Stomach smooth muscle (tissue), 2 donors: Measurements from ENCODE around the gene KDM4B.
"Not testable (repeated sequence)": the region's sequence is repeated elsewhere in the genome, so short reads cannot be mapped to it uniquely, and the experiment has no call there.

ENCODE experiments used
- H3K27ac ChIP-seq: one replicate; pipeline ENCODE4 v1.7.0; 2013; ENCODE audit warnings: mild to moderate bottlenecking, low read length, inconsistent platforms
- H3K27me3 ChIP-seq, 2 donors: one replicate each; pipeline ENCODE4 v1.7.0; 2013; ENCODE audit warnings: low read length in 2 of 2; ENCODE audit not compliant: insufficient read depth in 2 of 2, control insufficient read depth in 1 of 2
- H3K36me3 ChIP-seq, 2 donors: one replicate each; pipeline ENCODE4 v1.7.0; 2013; ENCODE audit warnings: low read length in 2 of 2; ENCODE audit not compliant: control insufficient read depth in 2 of 2, insufficient read depth in 2 of 2
- H3K4me1 ChIP-seq: one replicate; pipeline ENCODE4 v1.7.0; 2013; ENCODE audit warnings: low read length; ENCODE audit not compliant: control insufficient read depth, insufficient read depth
- H3K4me3 ChIP-seq, 2 donors: one replicate each; pipeline ENCODE4 v1.7.0; 2013; ENCODE audit warnings: low read length in 2 of 2
- H3K9ac ChIP-seq, 2 donors: one replicate each; pipeline ENCODE4 v1.7.0; 2013; ENCODE audit warnings: low read length in 2 of 2, mild to moderate bottlenecking in 1 of 2
- H3K9me3 ChIP-seq, 2 donors: one replicate each; pipeline ENCODE4 v1.7.0; 2013; ENCODE audit warnings: low read length in 2 of 2; ENCODE audit not compliant: control insufficient read depth in 2 of 2
- donor health status: healthy.
- donor health status: Pancreatic carcinoma.

KDM4B gene

DNA sequence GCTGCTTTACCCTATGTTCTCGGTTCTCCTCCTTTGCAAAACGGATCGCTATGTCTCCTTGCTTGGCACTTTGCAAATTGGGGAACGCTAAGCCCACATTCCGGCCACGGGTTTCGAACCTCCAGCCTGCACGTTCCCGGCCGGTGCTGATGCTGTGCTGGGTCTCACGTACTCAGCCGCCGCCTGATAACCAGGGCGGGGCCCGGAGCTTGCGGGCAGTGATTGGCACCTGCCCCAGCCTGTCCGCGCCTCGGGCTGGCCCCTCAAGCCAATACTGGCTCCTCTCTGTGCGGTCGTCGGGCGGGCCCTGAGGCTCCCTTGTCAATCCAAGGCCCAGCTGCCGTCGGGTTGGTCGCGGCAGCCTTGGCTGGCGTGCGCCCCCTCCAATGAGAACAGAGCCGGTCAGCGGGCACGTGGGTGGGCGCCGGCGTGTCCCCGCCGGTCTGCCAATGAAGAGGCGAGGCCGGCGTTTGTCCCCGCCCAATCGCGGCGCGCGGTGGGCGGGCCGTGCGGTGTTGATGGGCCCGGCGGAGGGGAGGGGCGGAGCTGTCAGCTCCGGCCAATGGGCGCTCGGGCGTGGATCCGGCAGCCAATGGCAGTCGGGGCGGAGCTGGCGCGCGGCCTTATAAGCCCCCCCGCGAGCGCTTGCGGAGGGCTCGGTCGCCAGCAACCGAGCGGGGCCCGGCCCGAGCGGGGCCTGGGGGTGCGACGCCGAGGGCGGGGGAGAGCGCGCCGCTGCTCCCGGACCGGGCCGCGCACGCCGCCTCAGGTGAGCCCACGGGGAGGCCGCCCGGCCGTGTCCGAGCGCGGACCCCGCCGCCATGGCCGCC is at the start of gene KDM4B:
Gene KDM4B (plus strand): TSS at position 652 of the 830 bp plus-strand sequence. CDS start 63,778 bp downstream, outside the sequence.
- no peaks in the 10 kb centered on the region for H3K27me3 ChIP-seq
- no peaks in the 10 kb centered on the region for H3K9me3 ChIP-seq
- no peaks in the 10 kb centered on the region for H3K36me3 ChIP-seq
- peak within 1 kb of the TSS; percentile 71 to 77 for H3K4me3 ChIP-seq
- peak within 1 kb of the TSS; percentile 59 to 71 for H3K9ac ChIP-seq
- peak within 1 kb of the TSS; percentile 46 for H3K27ac ChIP-seq
- H3K4me1 ChIP-seq: peaks cover 40% of the 10 kb centered on the region

GRCh38 chr19:4922530-4923275 is 46.2 kb upstream of the KDM4B start:
- Histone ChIP-seq H3K36me3 (no peaks in the 10 kb centered on the region), H3K9me3 (no peaks in the 10 kb centered on the region), H3K9ac (no peak overlapping the region), H3K4me1 (no peaks in the 10 kb centered on the region), H3K4me3 (no peak overlapping the region), H3K27ac (no peak overlapping the region), H3K27me3 (no peaks in the 10 kb centered on the region)

- no peak overlapping the region for H3K4me3 ChIP-seq
- no peaks in the 10 kb centered on the region for H3K27me3 ChIP-seq
- no peak overlapping the region for H3K9ac ChIP-seq
- no peaks in the 10 kb centered on the region for H3K9me3 ChIP-seq
- H3K36me3 ChIP-seq: no peaks in the 10 kb centered on the region
- no peak overlapping the region for H3K27ac ChIP-seq
- no peaks in the 10 kb centered on the region for H3K4me1 ChIP-seq
Measured at GRCh38 chr19:4923276-4923747, 45.6 kb upstream of the KDM4B start.

GRCh38 chr19:4929186-4929585 is 39.7 kb upstream of the KDM4B start:
- H3K9me3 ChIP-seq: no peaks in the 10 kb centered on the region
- no peak overlapping the region for H3K27ac ChIP-seq
- no peaks in the 10 kb centered on the region for H3K4me1 ChIP-seq
- no peak overlapping the region for H3K9ac ChIP-seq
- no peak overlapping the region for H3K4me3 ChIP-seq
- no peaks in the 10 kb centered on the region for H3K27me3 ChIP-seq
- H3K36me3 ChIP-seq: no peaks in the 10 kb centered on the region

- Histone ChIP-seq H3K4me3 (no peak overlapping the region), H3K36me3 (no peaks in the 10 kb centered on the region), H3K27ac (no peak overlapping the region), H3K9ac (no peak overlapping the region), H3K9me3 (no peaks in the 10 kb centered on the region), H3K27me3 (no peaks in the 10 kb centered on the region), H3K4me1 (no peaks in the 10 kb centered on the region)
Measured at GRCh38 chr19:4930664-4931063, 38.2 kb upstream of the KDM4B start.

GRCh38 chr19:4932711-4933110 is 36.2 kb upstream of the KDM4B start:
- no peak overlapping the region for H3K9ac ChIP-seq
- H3K27me3 ChIP-seq: no peaks in the 10 kb centered on the region
- no peaks in the 10 kb centered on the region for H3K4me1 ChIP-seq
- no peaks in the 10 kb centered on the region for H3K9me3 ChIP-seq
- H3K27ac ChIP-seq: no peak overlapping the region
- no peak overlapping the region for H3K4me3 ChIP-seq
- H3K36me3 ChIP-seq: no peaks in the 10 kb centered on the region

GRCh38 chr19:4933528-4933927 is 35.4 kb upstream of the KDM4B start:
- H3K27ac ChIP-seq: no peak overlapping the region
- no peaks in the 10 kb centered on the region for H3K4me1 ChIP-seq
- no peaks in the 10 kb centered on the region for H3K27me3 ChIP-seq
- H3K4me3 ChIP-seq: no peak overlapping the region
- H3K9ac ChIP-seq: no peak overlapping the region
- no peaks in the 10 kb centered on the region for H3K9me3 ChIP-seq
- H3K36me3 ChIP-seq: no peaks in the 10 kb centered on the region

- H3K27me3 ChIP-seq: no peaks in the 10 kb centered on the region
- no peak overlapping the region for H3K9ac ChIP-seq
- H3K4me3 ChIP-seq: no peak overlapping the region
- no peaks in the 10 kb centered on the region for H3K9me3 ChIP-seq
- no peaks in the 10 kb centered on the region for H3K4me1 ChIP-seq
- H3K27ac ChIP-seq: no peak overlapping the region
- no peaks in the 10 kb centered on the region for H3K36me3 ChIP-seq
Measured at GRCh38 chr19:4935444-4935843, 33.5 kb upstream of the KDM4B start.

DNA sequence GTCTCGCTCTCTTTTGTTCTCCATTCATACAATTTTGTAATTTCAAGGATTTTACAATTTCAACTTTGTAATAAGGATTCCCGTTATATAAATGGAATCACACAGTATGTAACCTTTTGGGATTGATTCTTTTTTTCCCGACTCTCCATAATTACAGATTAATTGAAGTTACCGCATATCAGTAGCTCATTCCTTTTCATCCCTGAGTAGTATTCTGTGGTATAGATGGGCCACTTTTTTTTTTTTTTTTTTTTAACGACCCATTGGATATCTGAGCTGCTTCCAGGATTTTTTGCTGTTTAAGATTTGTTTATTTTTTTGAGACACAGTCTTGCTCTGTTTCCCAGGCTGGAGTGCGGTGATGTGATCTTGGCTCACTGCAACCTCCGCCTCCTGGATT is 31.9 kb upstream of the KDM4B start:
- H3K27me3 ChIP-seq: no peaks in the 10 kb centered on the region
- H3K9me3 ChIP-seq: no peaks in the 10 kb centered on the region

DNA sequence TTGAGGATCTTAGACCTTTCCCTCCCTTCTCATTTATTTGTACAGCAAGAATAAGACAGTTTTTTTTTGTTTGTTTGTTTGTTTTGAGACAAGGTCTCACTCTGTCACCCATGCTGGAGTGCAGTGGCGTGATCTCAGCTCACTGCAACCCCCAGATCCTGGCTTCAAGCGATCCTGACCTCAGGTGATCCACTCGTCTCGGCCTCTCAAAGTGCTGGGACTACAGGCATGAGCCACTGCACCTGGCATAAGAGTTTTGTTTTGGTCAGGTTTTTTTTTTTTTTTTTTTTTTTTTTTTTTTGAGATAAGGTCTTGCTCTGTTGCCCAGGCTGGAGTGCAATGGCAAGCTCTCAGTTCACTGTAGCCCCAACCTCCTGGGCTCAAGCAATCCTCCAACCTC is 30.5 kb upstream of the KDM4B start:
- H3K27me3 ChIP-seq, H3K27ac ChIP-seq, H3K36me3 ChIP-seq, H3K4me3 ChIP-seq, H3K4me1 ChIP-seq, H3K9ac ChIP-seq, H3K9me3 ChIP-seq: not testable (repeated sequence)

More for the DNA sequence above, 31.9 kb upstream of the KDM4B start:
- Histone ChIP-seq H3K4me1 (no peaks in the 10 kb centered on the region), H3K36me3 (no peaks in the 10 kb centered on the region), H3K4me3 (no peak overlapping the region), H3K9ac (no peak overlapping the region), H3K27ac (no peak overlapping the region)

DNA sequence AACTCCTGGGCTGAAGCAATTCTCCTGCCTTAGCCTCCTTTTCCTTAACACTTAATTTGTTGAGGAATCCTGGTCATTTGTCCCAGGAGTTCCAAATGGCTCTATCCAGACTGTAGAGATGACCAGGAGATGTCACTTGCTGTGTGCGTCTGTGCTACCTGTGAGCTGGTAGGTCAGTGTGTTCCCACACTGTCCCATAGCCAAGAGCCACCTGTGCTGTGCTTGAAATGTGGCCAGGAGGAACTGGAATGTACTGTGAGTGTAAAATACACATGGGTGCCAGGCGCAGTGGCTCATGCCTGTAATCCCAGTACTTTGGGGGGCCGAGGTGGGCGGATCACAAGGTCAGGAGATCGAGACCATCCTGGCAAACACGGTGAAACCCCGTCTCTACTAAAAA is 29.4 kb upstream of the KDM4B start:
- H3K9ac ChIP-seq: no peak overlapping the region
- H3K9me3 ChIP-seq: no peaks in the 10 kb centered on the region
- H3K4me1 ChIP-seq: no peaks in the 10 kb centered on the region
- H3K4me3 ChIP-seq: no peak overlapping the region
- no peaks in the 10 kb centered on the region for H3K27me3 ChIP-seq
- no peaks in the 10 kb centered on the region for H3K36me3 ChIP-seq
- H3K27ac ChIP-seq: no peak overlapping the region
